GM12873 (cell line): ENCODE results near the gene DHX8.

Source experiments
- TF ChIP-seq, protein P1 (sequence below): IDR thresholded peaks from 2 replicates; pipeline ENCODE4 v1.5.1; 2012; ENCODE audit warnings: low read depth, mild to moderate bottlenecking, moderate library complexity, low read length, control low read depth; ENCODE audit not compliant: insufficient read depth; ENCODE audit errors: missing control alignments

Gene DHX8

DNA sequence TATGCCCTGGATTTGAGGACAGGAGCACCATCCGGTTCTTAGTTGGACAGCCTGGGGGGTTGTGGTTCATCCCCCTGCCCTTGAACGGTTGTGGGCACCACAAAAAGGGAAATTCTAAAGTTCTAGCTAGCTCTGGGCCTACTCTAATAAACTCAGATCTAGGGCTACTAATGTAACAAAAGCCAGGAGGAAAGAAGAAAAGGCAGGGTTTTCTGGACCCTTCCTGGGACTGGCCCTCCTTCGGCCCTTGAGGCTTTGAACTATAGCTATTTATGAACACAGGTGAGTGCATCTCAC, 47.3 kb downstream of the DHX8 start:
- TF ChIP-seq, protein P1, sequence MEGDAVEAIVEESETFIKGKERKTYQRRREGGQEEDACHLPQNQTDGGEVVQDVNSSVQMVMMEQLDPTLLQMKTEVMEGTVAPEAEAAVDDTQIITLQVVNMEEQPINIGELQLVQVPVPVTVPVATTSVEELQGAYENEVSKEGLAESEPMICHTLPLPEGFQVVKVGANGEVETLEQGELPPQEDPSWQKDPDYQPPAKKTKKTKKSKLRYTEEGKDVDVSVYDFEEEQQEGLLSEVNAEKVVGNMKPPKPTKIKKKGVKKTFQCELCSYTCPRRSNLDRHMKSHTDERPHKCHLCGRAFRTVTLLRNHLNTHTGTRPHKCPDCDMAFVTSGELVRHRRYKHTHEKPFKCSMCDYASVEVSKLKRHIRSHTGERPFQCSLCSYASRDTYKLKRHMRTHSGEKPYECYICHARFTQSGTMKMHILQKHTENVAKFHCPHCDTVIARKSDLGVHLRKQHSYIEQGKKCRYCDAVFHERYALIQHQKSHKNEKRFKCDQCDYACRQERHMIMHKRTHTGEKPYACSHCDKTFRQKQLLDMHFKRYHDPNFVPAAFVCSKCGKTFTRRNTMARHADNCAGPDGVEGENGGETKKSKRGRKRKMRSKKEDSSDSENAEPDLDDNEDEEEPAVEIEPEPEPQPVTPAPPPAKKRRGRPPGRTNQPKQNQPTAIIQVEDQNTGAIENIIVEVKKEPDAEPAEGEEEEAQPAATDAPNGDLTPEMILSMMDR, result no peak

DNA sequence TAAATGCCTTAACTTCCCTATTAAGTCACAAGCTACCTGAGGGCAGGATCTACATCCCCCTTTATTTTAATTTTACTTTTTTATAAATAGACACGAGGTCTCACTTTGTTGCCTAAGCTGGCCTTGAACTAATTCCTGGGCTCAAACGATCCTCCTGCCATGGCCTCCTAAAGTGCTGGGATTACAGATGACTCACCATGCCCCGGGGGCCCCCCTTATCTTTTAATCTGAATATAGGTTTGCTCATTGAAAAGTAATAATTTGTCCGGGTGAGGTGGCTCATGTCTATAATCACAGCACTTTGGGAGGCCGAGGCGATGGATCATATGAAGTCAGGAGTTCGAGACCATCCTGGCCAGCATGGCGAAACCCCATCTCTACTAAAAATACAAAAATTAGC, 48.2 kb downstream of the DHX8 start:
- TF ChIP-seq, protein P1, result no peak

DNA sequence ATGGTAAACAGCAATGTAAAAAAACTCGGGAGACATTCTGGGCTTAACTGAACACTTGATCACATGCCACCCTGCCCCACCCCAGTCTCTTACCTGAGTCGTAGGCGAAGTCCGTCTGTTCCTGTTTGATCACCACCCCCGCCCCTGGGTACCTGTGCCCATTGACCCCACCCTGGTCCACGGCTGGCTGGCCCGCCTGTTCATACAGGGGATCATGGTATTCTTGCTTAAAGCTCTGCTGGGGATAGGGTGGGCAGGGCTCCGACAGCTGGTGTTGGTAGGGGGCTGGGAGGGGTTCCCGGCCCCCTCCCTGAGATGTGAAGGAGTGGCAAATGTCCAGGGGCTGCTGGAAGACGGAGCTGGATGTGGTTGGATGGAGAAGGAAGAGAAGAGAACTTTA, 48.8 kb downstream of the DHX8 start:
- TF ChIP-seq, protein P1, result no peak

DNA sequence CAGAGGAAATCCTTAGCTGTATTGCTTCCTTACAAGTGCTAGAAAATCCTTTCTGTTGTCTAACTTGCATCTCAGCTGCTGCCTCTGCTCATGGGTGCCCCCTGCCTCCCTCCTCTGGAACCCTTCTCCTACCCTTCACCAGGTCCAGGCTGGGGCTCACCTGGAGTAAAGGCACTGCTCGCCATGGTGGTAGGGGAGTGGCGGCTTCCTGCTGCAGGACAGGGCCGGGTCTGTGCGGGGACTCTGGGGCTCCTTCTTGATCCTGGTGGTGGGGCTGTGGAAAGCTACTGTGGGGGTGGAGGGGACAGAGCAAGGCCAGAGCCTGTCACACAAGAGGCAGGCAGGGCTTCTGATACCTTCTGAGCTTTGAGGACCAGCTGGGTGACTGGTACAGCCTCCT, 49.9 kb downstream of the DHX8 start:
- TF ChIP-seq, protein P1, result no peak

DNA sequence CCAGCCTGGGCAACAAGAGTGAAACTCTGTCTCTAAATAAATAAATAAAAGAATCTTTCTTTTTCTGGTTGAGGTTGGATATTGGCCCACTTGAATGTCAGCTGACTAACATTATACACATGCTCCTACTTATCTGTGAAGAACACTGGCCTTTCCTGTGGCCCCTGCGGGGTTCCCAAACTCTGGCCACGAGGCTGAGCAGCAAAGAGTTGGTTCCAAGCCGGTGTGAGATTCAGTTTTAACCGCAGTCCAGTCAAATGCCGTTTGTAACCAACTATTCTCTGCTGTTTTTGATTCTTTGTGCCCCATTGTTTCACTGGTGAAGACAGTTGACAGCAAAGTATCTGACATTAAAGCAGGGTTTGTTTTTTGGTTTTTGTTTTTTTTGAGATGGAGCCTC, 51.1 kb downstream of the DHX8 start:
- TF ChIP-seq, protein P1, result no peak

DNA sequence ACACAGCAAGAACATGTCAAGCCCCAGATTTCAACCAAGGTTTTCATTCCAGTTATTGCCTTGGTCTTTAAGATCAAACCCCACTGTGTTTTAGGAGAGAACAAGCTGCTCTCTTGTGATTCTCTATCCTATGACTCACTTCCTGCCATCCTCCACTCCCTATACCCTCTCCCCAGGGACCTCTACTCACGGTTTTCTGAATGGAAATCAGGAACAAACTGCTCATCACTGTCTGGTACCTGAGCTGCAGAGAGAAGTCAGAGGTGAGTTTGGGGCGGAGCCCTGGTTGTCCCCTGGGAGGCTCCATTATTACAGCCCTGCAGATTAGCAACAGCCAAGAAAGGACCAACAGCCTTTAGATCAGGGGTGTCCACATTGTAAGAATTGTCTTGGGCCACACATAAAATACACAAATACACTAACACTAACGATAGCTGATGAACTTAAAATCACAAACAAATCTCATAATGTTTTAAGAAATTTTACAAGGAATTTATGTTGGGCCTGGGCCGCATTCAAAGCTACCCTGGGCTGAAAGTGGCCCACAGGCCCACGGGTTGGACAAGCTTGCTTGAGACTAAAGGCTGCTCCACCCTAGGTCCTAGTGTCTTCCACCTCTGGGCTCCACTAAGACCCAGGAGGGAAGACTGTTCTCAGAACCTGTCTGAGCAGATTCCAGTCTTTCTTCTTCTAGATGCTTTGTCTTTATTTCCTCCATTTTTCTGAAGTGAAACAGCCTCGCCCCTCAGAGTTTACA, 52.6 kb downstream of the DHX8 start:
- TF ChIP-seq, protein P1, result no peak

DNA sequence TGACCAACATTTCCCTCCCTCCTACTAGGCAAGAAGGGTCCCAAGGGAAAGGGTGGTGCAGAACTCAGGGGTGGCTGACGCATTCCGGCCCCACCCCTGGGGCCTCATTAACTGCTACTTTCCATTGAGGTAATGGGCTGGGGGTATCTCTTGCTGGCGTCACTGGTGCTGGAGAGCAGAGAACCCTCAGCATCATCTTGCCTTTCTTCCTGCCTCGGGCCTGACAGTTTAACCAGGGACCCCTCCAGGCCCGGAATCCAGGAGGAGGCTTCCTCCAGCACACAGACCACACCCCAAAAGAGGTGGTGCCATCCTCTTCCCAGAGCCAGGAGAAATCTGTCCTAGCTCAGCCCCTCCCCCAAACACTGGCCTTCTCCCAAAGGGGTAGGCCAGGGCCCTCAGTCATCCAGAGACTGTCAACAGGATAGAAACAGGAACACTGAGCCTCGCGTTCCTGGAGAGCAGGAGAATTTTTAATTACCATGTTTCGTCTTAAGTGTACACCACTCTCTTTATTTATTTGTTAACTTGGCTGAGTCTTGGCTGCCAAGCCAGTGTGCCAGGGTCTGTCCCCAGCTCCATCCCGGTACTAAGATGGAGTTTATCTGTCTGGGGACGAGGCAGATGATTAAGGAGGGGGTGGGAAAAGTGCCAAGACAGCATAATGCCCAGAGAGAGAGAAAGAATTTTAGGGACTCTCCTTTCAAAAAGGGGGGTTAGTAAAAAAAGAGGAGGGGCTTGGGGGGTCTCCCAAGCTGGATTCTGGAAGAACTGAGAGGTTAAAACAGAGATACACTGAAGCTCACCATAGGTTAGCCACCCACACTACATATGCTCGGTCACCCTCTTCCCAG, 57.3 kb downstream of the DHX8 start:
- TF ChIP-seq, protein P1, result no peak
